Fibroblast of lung (primary cell): ENCODE data around the gene MVP. TPM values are rescaled to one million over a fixed set of nuclear protein-coding genes. Genes with fewer than 3 reads are reported as not detected.
A peak's percentile ranks its signal among the peaks of the same experiment; 100 is the strongest.

Source experiments
- DNase-seq, 2 donors: peaks; one replicate each; pipeline versions ENCODE4 v3.0.0 to v3.0.0-alpha.2; 2010; ENCODE audit warnings: low read depth in 2 of 2
- H2AFZ ChIP-seq: 2 replicates; pipeline ENCODE4 v1.5.1; 2012; ENCODE audit warnings: low read length, control low read depth, inconsistent platforms
- H3K27ac ChIP-seq: 2 replicates; pipeline ENCODE4 v1.5.1; 2011; ENCODE audit warnings: low read length, control low read depth; ENCODE audit not compliant: insufficient read depth
- H3K27me3 ChIP-seq: 2 replicates; pipeline ENCODE4 v1.5.1; 2011; ENCODE audit warnings: mild to moderate bottlenecking, low read length; ENCODE audit not compliant: control insufficient read depth, insufficient read depth
- H3K36me3 ChIP-seq: 2 replicates; pipeline ENCODE4 v1.5.1; 2011; ENCODE audit warnings: low read length; ENCODE audit not compliant: control insufficient read depth, insufficient read depth
- H3K4me1 ChIP-seq: 2 replicates; pipeline ENCODE4 v1.5.1; 2011; ENCODE audit warnings: low read length; ENCODE audit not compliant: control insufficient read depth, insufficient read depth; ENCODE audit errors: extremely low read depth
- H3K4me2 ChIP-seq: 2 replicates; pipeline ENCODE4 v1.5.1; 2011; ENCODE audit warnings: low read length, control low read depth; ENCODE audit not compliant: insufficient read depth; ENCODE audit errors: extremely low read depth
- H3K4me3 ChIP-seq, 4 experiments: fragments of 200-600 bp in 1 of 4; sonication (generic) in 1 of 4; replicated peaks in 1 of 4; 2 replicates each; pipeline ENCODE4 v1.5.1; 2011 to 2016; ENCODE audit warnings: low read length in 4 of 4, low read depth in 3 of 4, mild to moderate bottlenecking in 3 of 4, control low read depth in 2 of 4, inconsistent platforms in 1 of 4, mixed read lengths in 1 of 4; ENCODE audit not compliant: insufficient read depth in 1 of 4; ENCODE audit errors: control extremely low read depth in 1 of 4
- H3K79me2 ChIP-seq: 2 replicates; pipeline ENCODE4 v1.5.1; 2012; ENCODE audit warnings: mild to moderate bottlenecking, low read length, inconsistent platforms; ENCODE audit not compliant: control insufficient read depth, insufficient read depth
- H3K9ac ChIP-seq: 2 replicates; pipeline ENCODE4 v1.5.1; 2011; ENCODE audit warnings: mild to moderate bottlenecking, low read length, control low read depth; ENCODE audit not compliant: insufficient read depth
- H3K9me3 ChIP-seq: 2 replicates; pipeline ENCODE4 v1.5.1; 2012; ENCODE audit warnings: low read depth, low read length; ENCODE audit not compliant: control insufficient read depth, insufficient read depth
- H4K20me1 ChIP-seq: 2 replicates; pipeline ENCODE4 v1.5.1; 2011; ENCODE audit warnings: low read length; ENCODE audit not compliant: control insufficient read depth, insufficient read depth; ENCODE audit errors: extremely low read depth
- EZH2 ChIP-seq: IDR thresholded peaks from 2 replicates; pipeline ENCODE4 v1.5.1; 2012; ENCODE audit warnings: low read length, control low read depth, mild to moderate bottlenecking; ENCODE audit errors: missing control alignments
- polyA plus RNA-seq, 2 donors: library from polyadenylated mRNA; depleted of rRNA in 1 of 2; stranded (reverse) in 1 of 2; unstranded in 1 of 2; fragments of >200 nt; gene quantifications; 2 replicates each; pipeline ENCODE4 v1.2.1, GENCODE V29; 2011 to 2012; ENCODE audit warnings: missing spikeins in 1 of 2
- total RNA-seq: library from RNA; depleted of rRNA; stranded (reverse); fragments of >200 nt; gene quantifications from 2 replicates; pipeline ENCODE4 v1.2.1, GENCODE V29; 2014
- TF ChIP-seq, protein P1 (sequence below), 2 donors: IDR thresholded peaks in 1 of 2; conservative IDR thresholded peaks in 1 of 2; 1 replicate in 1 of 2; 2 replicates in 1 of 2; pipeline ENCODE4 v1.5.1; 2011 to 2012; ENCODE audit warnings: low read length in 2 of 2, control low read depth in 1 of 2, inconsistent platforms in 1 of 2, low read depth in 1 of 2, mild to moderate bottlenecking in 1 of 2

MVP gene
- total and polyA plus RNA-seq, 2 donors (not counting 1 experiment from before 2014, with no cell fraction given): 208 to 518 TPM

DNA sequence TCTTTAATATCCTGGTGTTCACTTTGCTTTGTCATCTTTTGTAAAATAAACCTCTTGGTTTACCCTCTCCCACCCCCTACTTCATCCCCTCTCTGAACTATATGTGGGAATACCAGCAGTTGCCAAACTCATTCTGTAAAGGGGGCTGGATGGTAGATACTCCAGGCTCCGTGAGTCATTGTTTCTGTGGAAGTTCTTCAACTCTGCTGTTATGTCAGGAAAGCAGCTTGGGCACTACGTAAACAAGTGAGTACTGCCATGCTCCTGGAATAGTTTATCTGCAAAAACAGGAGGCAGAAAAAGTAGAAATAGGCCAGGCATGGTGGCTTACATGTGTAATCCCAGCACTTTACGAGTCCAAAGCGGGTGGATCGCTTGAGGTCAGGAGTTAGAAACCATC lies 17.6 kb downstream of the MVP start:
- no peak overlapping the region for H2AFZ ChIP-seq
- peak in 1 of 2 donors; percentile 14 for DNase-seq
- H3K4me1 ChIP-seq: no peaks in the 10 kb centered on the region
- H3K9me3 ChIP-seq: no peaks in the 10 kb centered on the region
- peaks cover 52% of the 10 kb centered on the region for H3K36me3 ChIP-seq
- no peak overlapping the region for H3K4me3 ChIP-seq
- no peaks in the 10 kb centered on the region for H3K27me3 ChIP-seq
- peaks cover 3% of the 10 kb centered on the region for H3K79me2 ChIP-seq
- no peak overlapping the region for H3K4me2 ChIP-seq
- no peaks in the 10 kb centered on the region for H4K20me1 ChIP-seq
- TF ChIP-seq, protein P1, sequence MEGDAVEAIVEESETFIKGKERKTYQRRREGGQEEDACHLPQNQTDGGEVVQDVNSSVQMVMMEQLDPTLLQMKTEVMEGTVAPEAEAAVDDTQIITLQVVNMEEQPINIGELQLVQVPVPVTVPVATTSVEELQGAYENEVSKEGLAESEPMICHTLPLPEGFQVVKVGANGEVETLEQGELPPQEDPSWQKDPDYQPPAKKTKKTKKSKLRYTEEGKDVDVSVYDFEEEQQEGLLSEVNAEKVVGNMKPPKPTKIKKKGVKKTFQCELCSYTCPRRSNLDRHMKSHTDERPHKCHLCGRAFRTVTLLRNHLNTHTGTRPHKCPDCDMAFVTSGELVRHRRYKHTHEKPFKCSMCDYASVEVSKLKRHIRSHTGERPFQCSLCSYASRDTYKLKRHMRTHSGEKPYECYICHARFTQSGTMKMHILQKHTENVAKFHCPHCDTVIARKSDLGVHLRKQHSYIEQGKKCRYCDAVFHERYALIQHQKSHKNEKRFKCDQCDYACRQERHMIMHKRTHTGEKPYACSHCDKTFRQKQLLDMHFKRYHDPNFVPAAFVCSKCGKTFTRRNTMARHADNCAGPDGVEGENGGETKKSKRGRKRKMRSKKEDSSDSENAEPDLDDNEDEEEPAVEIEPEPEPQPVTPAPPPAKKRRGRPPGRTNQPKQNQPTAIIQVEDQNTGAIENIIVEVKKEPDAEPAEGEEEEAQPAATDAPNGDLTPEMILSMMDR (conservative IDR thresholded peaks at IDR 0.05 in 1 of 2, IDR thresholded peaks at IDR 0.05 in 1 of 2; ENCODE audit: low read depth in 1 of 2, low read length in 2 of 2): no peak
- no peak for TF ChIP-seq EZH2
- no peak overlapping the region for H3K27ac ChIP-seq
- H3K9ac ChIP-seq: no peak overlapping the region

DNA sequence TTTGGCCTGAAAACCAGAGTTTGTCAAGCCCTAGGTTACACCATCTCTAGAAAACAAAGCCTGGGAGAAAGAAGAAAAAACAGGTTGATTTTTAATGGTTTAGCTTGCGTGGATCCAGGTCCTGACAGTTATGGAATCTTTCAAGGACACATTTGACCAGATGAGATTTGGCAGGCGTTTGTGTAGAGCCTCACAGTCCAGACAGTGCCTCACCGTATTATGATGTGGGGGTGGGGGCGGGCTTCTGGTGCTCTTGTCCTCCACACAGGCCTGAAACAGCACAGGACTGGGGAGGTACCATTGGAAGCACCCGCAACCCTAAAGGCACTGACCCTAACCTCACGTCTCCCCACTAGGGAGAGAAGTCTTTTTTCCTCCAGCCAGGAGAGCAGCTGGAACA lies 19.6 kb downstream of the MVP start:
- TF ChIP-seq, protein P1 (conservative IDR thresholded peaks at IDR 0.05 in 1 of 2, IDR thresholded peaks at IDR 0.05 in 1 of 2; ENCODE audit: low read depth in 1 of 2, low read length in 2 of 2): no peak
- no peak for DNase-seq
- Histone ChIP-seq H3K9ac (no peak overlapping the region), H3K36me3 (peaks cover 46% of the 10 kb centered on the region), H3K27ac (no peak overlapping the region), H3K9me3 (no peaks in the 10 kb centered on the region), H3K4me1 (no peaks in the 10 kb centered on the region), H4K20me1 (no peaks in the 10 kb centered on the region), H3K27me3 (no peaks in the 10 kb centered on the region), H3K79me2 (no peaks in the 10 kb centered on the region), H3K4me2 (no peak overlapping the region), H2AFZ (no peak overlapping the region), H3K4me3 (no peak overlapping the region)

GRCh38 chr16:29840240-29840639 lies 20.0 kb downstream of the MVP start:
- Histone ChIP-seq H2AFZ (no peak overlapping the region), H3K27me3 (no peaks in the 10 kb centered on the region), H3K9ac (no peak overlapping the region), H3K4me2 (no peak overlapping the region), H3K9me3 (no peaks in the 10 kb centered on the region), H3K36me3 (peaks cover 45% of the 10 kb centered on the region), H4K20me1 (no peaks in the 10 kb centered on the region), H3K4me3 (no peak overlapping the region), H3K27ac (no peak overlapping the region), H3K79me2 (no peaks in the 10 kb centered on the region), H3K4me1 (no peaks in the 10 kb centered on the region)
- DNase-seq: no peak
- no peak for TF ChIP-seq EZH2
- TF ChIP-seq, protein P1 (conservative IDR thresholded peaks at IDR 0.05 in 1 of 2, IDR thresholded peaks at IDR 0.05 in 1 of 2; ENCODE audit: low read depth in 1 of 2, low read length in 2 of 2): no peak
